HL-60 (cell line): ENCODE measurements around the gene ZMYND12.

Experiments
- DNase-seq, 2 experiments: peaks; one replicate each; pipeline ENCODE4 v3.0.0-alpha.2; 2010 to 2020; ENCODE audit warnings: low read depth in 1 of 2, low spot score in 1 of 2
- H3K27ac ChIP-seq: fragments of 250-450 bp; sonication (Bioruptor Pico); replicated peaks from 2 replicates; pipeline ENCODE4 v1.5.1; 2020; ENCODE audit warnings: mild to moderate bottlenecking, moderate library complexity
- H3K27me3 ChIP-seq: fragments of 250-450 bp; sonication (Bioruptor Pico); 2 replicates; pipeline ENCODE4 v1.5.1; 2021; ENCODE audit warnings: mild to moderate bottlenecking, moderate library complexity; ENCODE audit not compliant: insufficient read depth, poor library complexity, severe bottlenecking
- H3K4me3 ChIP-seq: replicated peaks from 2 replicates; pipeline ENCODE4 v1.5.1; 2011; ENCODE audit warnings: mild to moderate bottlenecking, control low read depth, low read length; ENCODE audit not compliant: insufficient read depth
- CTCF ChIP-seq: IDR thresholded peaks from one replicate; pipeline ENCODE4 v1.5.1; 2011; ENCODE audit warnings: low read length, control low read depth, inconsistent platforms; ENCODE audit not compliant: insufficient read depth
- GABPA ChIP-seq: IDR thresholded peaks from 2 replicates; pipeline ENCODE4 v1.6.1; 2012; ENCODE audit warnings: low read depth
- POLR2AphosphoS5 ChIP-seq: IDR thresholded peaks from 2 replicates; pipeline ENCODE4 v1.6.1; 2012; ENCODE audit warnings: low read depth
- SPI1 ChIP-seq: IDR thresholded peaks from 2 replicates; pipeline ENCODE4 v1.6.1; 2012; ENCODE audit warnings: low read depth, mild to moderate bottlenecking, borderline replicate concordance
- TF ChIP-seq, protein P1 (sequence below): IDR thresholded peaks from 2 replicates; pipeline ENCODE4 v1.6.1; 2012; ENCODE audit warnings: low read depth; ENCODE audit not compliant: insufficient replicate concordance

The ZMYND12 gene

DNA sequence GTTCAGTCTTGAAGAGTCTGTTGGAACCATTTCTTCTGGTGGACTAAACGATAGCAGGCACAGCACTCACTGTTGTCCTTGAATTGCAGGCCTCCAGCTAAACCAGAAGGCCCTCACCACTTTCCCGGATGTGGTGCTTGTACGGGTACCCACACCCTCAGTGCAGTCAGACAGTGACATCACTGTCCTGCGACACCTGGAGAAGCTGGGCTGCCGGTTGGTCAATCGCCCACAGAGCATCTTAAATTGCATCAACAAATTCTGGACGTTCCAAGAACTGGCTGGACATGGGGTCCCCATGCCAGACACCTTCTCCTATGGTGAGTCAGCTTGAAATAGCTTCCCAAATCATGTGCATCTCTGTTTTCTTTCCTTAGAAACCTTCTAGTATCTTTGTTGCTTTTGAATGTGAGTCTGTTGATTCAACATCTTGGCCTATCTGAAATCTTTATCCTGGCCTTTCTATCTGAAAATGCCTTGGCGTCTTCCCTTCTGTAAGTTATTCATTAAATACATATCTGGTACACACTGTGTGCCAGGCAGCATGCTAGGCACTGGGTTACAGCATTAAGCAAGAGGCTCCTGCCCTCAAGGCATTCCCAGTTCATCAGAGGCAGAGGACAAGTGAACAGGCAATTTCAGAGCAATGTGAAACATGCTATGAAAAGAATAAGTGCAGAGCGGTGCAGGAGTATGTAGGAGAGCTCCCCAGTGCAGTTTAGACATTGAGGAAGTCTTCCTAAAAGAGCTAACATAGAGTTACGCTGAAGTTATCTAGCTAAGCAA lies 56.3 kb downstream of the ZMYND12 start:
- Histone ChIP-seq H3K27me3 (peaks cover 2% of the 10 kb centered on the region), H3K27ac (no peak overlapping the region), H3K4me3 (no peak overlapping the region)
- TF ChIP-seq, protein P1, sequence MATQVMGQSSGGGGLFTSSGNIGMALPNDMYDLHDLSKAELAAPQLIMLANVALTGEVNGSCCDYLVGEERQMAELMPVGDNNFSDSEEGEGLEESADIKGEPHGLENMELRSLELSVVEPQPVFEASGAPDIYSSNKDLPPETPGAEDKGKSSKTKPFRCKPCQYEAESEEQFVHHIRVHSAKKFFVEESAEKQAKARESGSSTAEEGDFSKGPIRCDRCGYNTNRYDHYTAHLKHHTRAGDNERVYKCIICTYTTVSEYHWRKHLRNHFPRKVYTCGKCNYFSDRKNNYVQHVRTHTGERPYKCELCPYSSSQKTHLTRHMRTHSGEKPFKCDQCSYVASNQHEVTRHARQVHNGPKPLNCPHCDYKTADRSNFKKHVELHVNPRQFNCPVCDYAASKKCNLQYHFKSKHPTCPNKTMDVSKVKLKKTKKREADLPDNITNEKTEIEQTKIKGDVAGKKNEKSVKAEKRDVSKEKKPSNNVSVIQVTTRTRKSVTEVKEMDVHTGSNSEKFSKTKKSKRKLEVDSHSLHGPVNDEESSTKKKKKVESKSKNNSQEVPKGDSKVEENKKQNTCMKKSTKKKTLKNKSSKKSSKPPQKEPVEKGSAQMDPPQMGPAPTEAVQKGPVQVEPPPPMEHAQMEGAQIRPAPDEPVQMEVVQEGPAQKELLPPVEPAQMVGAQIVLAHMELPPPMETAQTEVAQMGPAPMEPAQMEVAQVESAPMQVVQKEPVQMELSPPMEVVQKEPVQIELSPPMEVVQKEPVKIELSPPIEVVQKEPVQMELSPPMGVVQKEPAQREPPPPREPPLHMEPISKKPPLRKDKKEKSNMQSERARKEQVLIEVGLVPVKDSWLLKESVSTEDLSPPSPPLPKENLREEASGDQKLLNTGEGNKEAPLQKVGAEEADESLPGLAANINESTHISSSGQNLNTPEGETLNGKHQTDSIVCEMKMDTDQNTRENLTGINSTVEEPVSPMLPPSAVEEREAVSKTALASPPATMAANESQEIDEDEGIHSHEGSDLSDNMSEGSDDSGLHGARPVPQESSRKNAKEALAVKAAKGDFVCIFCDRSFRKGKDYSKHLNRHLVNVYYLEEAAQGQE = no peak
- TF ChIP-seq CTCF (no peak), GABPA (no peak), SPI1 (no peak), POLR2AphosphoS5 (no peak)
- no peak for DNase-seq

GRCh38 chr1:42392967-42393848 lies 62.6 kb downstream of the ZMYND12 start:
- no peak overlapping the region for H3K4me3 ChIP-seq
- peaks cover 2% of the 10 kb centered on the region for H3K27me3 ChIP-seq
- H3K27ac ChIP-seq = no peak overlapping the region
- TF ChIP-seq SPI1 (no peak), CTCF (no peak), GABPA (no peak), POLR2AphosphoS5 (no peak)
- TF ChIP-seq, protein P1 = no peak
- DNase-seq = no peak

GRCh38 chr1:42392255-42392654 lies 63.6 kb downstream of the ZMYND12 start:
- TF ChIP-seq POLR2AphosphoS5 (no peak), CTCF (no peak), GABPA (no peak), SPI1 (no peak)
- TF ChIP-seq, protein P1 = no peak
- Histone ChIP-seq H3K27me3 (peaks cover 2% of the 10 kb centered on the region), H3K27ac (no peak overlapping the region), H3K4me3 (no peak overlapping the region)
- DNase-seq = no peak
